NCI-H2227 (cell line): ENCODE measurements around the gene CCDC33.

ENCODE experiments used
- DNase-seq: peaks from one replicate; lab custom pipeline; 2025; ENCODE audit not compliant: unreplicated experiment; lab: John Stamatoyannopoulos, UW

Gene CCDC33

DNA sequence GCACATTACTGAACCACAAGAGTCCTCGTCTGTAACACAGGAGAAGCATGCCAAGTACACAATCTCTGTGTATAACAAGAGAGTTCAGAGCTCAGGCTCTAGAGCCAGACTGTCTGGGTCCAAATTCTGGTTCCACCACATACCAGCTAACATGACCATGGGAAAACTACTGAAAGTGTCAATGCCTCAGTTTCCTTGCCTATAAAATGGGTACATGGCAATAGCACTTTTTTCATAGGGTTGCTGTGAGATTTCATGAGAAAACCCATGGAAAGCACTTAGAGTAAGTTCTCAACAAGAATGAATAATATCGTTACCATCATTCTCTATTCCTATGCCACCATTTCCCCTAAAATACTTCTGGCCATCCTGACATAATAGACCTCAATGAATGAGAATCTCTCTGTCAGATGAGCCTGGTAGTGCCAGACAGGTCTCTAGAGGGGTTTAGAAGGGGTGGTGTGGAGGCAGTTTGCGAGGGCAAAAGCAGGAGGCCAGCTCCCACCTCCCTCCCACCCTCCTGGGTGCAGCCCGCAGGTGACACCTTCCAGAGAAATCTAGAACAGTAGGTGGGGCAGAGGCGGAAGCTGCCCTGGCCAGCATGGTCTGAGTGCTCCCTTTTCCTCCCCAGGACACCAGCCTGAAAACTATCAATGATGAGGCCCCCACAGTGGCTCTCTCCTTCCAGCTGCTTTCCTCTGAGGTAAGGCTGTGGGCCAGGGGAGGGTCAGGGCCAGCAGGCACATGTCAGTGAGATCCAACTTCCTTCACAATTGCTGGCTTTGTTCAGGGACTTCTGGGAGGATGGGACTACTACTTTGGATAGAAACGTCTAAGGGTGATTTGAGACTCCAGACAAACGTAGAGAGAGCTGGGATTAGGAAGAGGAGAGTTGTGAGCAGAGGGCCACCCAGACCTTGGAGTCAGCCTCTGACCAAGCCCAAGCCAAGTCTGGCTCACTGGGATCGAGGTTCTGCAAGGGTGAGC is 45.3 kb downstream of the CCDC33 start:
- DNase-seq = no peak

DNA sequence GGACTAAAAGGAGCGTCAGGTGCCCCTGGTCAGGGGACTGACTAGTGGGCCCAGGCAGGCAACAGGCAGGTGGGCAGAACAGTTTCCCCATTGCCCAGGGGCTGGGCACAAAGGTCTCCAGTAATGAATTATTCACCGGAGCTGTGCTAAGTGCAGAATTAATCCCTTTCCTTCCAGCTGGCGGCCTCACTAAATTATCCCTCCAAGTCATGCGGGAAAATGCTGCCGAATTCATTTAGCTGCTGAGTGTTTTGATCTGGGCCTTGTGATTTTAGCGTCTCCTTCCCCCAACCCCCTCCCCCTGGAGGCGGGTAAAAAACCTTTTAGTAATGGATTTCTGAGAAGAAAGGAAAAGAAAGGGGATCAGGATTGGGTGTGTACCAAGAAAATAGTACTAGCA is 47.2 kb downstream of the CCDC33 start:
- DNase-seq = peak; percentile 69

DNA sequence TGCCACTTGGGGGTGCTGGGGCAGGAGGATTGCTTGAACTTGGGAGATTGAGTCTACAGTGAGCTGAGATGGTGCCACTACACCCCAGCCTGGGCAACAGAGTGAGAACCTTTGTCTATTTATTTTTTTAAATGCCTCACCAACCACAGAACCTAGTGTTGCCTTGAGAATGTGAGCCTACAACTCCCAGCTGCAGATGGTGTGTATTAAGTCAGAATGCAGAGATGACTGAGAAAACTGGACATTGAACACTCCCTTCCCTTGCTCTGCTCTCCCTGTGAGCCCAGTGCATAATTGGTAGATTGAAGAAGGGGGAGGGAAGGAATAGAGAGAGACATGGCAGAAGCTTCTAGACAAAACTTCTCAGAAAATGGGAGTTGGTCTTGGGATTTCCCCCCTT is 53.5 kb downstream of the CCDC33 start:
- no peak for DNase-seq

DNA sequence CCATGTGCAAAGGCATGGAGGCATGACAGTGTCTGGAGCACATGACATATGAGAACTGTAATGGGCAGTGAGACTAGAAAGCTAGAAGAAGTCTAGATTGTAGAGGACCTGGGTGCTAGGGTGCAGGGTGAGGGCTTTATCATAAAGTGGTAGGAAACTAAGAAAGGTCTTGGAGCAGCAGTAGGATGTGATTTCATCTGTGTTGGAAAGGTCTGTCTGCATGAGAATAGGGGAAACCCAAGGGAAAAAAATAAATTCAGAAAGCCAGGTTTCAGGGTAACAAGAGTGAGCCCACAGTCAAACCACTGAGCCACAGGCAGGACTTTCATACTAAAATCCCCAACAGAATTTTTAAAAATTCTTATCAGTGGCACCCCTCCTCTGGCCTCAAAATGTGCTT is 54.5 kb downstream of the CCDC33 start:
- no peak for DNase-seq

DNA sequence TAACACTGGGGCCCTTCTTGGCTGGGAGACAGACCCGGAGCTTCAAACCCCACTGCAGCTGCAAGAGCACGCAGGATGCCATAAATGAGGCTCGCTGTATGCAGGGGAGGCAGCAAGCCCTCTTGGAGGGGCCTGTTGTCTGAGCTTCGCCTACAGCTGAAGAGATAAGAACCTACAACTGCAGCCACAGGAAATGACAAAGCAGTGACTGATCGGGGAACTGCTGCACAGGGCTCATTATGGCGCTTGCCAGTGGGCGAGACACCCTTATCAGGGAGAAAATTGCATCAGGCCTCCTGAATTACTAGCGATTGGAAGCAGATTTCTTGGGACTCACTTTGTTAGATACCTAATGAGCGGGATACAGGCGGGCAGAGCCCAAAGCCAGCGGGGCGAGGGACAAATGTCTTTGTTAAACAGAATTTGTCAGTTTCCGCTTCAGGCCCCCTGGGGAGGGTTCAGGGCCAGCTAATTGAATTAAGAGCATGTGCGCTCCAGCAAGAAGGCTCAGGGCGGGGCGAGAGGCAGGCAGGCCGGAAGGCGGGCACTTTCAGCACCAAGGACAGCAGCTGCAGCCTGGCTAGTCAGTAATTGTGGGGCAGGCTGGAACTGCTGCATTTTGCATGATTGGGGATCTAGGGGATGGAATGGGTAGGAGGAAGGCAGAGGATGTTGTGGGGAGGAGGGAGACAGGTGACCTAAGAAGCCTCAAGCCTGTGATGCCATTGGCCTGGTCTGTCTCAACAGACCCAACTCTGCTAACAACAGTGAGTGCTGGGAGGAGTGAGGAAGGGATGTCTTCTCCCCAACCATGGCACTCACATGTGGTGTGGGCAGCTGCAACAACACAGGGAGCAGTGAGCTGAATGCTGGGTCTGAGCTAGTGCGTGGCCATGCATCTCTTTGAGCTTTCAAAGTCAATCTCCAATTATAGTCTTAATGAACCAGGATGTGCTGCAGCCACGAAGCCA is 55.3 kb downstream of the CCDC33 start:
- DNase-seq = peak; percentile 86

DNA sequence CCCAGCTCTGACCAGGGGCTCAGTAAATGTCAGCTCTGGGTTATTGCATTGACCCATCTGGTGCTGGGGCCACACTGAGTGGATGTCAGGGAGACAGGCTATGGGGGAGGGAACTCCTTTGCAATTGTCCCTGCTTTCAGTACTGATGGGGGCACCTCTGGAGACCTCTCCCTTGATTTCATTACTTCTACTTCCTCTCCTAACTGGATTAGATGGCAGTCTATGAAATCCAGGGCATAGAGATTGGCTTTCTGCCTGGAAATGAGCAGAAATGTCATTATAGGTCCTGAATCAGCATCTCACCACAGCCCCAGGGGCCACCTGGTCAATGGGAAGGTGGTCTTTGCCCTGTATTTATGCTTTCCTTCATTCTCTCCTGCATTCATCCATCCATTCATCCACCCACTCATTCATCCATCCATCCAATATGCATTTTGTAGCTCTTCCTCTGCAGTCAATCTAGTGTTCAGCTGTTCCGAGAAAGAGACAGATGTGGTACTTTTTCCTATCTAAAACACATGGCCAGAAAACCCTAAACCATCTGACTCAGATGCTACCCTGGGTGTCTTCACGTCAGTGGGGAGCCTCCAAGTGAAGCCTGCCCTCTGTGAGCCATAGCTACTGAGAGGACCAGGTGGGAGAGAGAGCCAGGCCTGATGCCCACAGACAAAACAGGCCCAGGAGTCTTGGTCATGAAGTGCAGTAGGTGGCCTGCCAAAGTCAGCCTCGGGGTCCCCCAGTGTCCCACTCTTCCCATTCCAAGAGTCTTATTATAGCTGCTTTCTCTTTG is 57.1 kb downstream of the CCDC33 start:
- no peak for DNase-seq

DNA sequence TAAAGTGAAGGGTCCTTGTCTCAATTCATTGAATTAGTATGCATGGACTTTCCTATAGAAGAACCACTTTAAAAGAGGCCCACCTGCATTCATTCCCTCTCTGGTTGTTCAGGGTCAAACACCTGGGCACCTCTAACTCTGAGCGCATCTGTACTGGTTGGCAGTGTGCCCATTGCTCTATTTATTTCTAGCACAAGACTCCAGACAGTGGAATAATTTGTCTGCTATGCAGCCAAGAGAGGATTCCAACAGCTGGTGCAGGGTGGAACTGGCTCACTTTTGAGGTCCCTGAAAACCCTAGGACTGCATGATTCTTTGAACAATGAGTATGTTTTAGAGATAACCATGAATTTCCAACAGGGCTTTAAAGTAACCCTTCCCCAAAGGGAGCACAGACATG is 57.9 kb downstream of the CCDC33 start:
- DNase-seq = peak; percentile 50

DNA sequence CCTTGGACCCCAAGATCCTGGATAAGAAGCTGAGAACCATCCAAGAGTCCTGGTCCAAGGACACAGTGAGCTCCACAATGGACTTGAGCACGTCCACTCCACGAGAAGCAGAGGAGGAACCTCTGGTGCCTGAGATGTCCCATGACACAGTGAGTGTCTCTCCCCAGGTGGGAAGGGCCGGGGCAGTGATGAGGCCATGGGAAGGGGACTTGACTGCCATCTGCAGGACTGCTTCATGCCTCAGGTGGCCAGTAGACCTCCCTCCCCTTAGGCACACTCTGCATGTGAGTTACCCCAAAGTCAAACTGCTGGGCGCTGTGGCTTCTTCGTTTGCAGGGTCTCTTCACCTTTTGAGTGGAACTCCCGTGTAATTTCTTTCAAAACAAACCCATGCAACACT is 59.7 kb downstream of the CCDC33 start:
- DNase-seq = no peak

DNA sequence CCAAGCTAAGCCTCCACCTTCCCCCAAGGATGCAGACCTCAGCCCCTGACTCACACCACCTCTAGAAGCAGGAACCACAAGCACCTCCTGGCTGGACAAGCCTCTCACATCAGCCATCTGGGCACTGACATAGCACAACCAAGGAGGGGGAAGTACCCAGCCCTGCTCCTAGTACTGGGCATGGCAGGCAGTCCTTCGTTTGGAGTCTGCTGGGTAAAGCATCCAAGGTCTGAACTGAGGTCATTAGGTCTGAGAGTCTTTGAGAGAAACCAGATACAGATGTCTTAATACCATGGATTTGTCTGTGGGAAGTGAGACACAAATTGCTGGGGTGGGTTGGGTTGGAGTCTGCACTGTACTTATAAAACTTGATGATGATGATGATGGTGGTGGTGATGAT is 61.8 kb downstream of the CCDC33 start:
- no peak for DNase-seq

DNA sequence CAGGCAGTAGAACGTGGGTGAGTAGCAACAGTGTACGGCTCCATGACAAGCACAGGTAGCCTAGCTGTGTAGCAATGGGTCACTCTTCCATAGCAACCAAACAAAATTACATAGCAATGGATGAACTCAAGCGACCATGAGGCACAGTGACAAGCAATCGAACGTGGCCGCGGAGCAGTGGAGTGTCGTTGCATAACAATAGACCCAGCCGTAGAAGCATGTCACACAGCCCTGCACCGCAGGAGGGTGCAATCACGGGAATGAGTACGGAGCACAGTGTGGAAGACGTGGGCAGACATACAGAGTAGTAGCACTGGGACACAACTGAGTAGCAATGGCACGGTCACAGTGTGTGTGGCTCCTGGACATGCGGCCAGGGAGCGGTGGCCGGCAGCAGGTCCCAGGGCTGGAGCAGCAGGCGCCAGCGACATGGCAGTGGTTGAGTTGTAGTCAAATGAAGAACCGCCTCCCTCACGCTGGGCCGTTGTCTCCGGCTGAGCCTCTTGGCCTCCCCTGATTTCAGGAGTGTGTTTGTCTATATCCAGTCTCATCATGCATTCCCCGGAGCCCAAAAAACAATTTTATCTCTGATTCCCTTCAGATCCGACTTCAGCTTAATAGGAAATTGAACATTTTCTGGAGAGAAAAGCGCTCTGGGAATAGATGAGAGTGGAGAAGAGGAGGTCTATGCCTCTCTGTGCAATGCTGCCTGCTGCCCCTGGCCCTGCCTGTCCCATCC is 64.1 kb downstream of the CCDC33 start:
- DNase-seq = peak; percentile 83

DNA sequence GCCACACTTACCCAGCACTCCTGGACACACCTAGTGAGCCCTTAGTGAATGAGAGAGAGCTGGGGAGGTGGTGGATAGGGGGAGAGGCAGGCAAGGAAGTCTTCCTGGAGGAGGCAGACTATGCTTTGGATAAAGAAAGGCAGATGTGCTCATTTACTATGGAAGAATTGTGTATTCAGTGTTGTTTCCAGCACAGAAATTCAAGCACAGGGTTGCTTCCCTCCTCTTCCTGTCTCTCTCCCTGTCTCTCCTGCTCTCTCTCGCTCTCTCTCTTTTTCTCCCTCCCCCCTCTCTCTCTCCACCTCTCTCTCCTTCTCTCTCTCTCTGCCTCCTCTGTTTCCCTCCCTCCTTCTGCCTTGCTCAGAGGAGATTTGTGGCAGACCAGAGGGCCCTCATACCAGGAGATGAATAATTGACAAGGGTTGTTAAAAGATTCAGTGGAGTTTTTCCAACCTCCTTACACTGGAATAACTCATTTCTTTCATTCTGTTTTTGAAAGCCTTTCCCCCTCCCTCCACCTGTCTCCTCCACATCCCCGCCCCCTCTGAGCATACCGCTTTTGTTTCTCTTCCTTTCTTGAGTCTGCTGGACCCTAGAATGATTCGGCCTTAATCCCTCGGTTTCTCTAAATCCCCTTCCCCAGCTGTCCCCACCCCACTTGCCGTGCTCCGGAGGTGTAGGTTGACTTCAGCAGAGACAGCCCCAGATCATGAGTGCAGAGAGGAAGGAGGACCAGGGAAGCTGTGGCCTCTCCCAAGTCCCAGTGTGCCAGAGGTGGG is 65.6 kb downstream of the CCDC33 start:
- DNase-seq = no peak

DNA sequence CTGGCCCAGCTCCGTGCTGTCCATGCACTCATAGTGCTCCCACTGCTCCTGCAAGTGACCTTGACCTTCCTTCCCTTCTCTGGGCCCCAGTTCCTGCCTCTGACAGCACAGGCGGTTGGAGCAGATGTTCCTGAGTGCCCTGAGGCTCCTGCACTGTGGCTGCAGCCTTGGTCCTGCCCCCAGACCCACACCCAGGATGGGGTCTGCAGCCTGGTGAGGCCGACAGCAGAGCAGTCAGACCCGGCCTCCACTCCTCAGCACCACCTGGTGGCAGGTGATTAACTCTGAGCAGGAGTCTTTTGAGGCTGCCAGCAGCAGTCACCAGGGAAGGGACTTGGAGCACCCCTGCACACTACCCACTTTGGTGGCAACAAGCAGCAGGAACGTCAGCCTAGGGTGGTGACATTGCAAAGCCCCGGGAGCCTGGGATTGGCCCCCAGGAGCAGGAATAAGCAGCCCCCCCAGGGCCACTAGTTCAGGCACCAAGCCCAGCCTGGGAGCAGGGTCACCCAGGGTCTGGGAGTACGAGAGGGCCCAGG is 66.8 kb downstream of the CCDC33 start:
- peak; percentile 62 for DNase-seq

DNA sequence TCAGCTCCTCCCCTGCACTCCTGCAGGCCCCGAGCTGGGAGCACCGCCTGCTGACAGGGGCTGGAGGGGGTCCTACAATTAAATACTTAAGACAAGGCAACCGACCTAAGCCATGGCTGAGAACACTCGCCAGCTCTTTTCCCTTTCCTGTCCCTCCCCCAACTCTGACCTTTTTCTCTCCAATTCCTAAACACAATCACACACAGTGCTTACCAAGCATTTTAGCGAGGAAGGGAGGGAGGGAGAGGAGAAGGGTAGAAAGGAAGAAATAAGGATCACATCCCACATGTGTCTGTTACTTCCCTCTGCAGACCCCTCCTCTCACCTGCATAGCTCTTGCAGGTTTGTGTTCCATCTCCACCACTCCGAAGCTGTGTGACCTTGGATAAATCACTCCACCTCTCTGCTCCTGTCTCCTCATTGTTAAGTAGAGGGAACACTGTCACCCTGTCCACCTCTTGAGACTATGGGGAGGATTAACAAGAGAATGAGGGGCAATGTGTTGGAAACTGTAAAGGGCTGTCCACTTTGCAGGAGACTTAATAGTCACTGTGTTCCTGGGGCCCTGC is 67.7 kb downstream of the CCDC33 start:
- no peak for DNase-seq

DNA sequence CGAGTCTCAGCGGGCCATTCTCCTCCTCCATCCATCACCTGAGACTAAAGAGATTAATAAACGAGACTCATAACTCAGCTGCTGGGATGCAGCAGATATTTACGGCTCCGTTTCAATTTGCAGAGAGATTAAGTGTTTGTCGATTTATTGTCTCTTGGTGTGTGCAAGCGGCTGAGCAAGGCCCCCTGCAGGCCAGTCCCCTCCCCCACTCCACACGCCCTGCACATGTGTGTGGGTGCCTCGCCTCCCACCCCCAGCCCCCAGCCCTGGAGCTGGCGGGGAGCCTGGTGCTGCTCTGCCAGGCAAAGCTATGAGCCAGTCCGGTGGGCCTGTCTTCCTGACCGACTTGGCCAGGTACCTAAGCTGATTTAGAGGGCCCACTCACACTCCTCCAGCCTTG is 68.3 kb downstream of the CCDC33 start:
- peak; percentile 35 for DNase-seq

DNA sequence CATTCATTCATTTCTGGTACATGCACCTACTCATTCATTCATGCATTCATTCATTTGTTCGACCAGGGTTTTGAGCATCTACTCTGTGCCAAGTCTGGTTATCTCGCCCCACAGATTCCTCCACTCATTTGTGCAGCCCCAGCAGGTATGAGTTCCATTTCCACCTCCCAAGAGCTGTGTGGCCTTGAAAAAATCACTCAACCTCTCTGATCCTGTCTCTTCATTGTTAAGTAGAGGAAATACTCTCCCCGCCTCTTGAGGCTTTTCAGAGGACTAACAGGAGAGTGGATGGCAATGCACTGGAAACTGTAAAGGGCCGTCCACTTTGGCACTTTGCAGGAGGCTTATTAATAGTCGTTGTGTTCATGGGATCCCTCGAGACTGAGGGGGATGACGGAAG is 69.6 kb downstream of the CCDC33 start:
- DNase-seq = no peak

DNA sequence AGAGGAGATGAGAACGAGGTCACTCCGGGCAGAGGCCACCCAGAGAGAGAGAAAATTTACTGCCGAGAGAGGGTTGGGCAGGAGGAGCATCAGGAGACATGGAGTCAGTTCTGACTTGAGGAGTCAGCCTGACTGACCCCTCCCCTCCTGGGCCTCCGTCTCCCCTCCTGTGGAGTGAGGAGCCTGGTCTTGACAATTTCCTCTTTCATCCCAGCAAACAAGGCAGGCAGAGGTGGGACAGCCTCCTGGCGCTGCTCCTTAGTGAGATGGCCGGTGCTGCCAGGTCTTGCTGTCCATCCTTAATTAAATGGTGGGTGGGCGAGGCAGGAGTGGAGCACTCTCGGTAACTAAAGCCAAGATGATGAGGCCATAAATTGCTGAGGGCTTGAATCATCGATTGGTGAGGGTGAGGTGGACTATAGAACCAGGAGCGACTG is 70.7 kb downstream of the CCDC33 start:
- no peak for DNase-seq

DNA sequence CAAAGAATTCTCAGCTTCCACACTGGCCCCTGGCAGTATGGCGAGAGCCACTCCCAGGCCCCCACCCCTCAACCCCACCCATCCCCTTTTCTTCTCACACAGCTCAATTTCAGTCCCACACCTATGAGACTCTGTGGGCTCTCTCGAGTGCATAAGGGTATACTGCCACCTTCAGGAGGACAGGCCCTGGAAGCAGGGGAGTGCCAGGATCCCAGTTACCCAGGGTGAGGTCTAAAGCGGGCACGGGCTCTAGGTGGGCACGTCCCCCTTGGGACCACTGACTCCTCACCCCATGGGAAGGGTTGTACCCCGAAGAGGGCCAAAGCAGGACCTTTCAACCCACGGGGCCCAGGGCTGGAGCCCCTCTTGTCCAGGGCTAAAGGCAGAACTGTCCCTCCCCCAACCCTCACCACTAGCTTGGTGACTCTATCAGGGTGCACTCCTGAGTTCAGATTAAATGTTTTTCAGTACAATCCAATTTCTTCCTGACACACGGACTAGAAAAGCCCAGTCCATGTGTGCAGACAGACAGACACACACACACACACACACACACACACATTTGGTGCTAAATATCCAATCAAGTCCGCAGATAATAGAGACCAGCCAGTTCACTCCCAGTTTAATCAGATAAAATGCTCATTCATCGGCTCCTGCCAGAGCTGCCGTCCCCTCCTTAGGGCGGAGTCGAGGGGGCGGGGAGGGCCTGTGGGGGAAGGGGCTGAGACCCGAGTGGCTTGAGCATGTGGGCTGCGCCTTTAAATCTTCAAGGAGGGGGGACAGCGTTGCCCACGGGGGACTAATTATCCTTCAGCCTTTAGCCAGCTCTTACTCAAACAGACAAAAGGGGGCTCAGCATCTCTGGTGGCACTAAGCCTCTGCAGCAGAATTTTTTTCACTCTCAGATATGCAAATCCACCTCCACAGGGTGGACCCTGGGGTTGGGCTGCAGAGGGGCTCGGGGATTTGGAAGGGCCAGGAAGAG is 72.0 kb downstream of the CCDC33 start:
- peak; percentile 84 for DNase-seq
